HL-60 (cell line): ENCODE results near the gene MEIS1.

Experiments used
- DNase-seq, 2 experiments: peaks; one replicate each; pipeline ENCODE4 v3.0.0-alpha.2; 2010 to 2020; ENCODE audit warnings: low read depth in 1 of 2, low spot score in 1 of 2
- H3K27ac ChIP-seq: fragments of 250-450 bp; sonication (Bioruptor Pico); replicated peaks from 2 replicates; pipeline ENCODE4 v1.5.1; 2020; ENCODE audit warnings: mild to moderate bottlenecking, moderate library complexity
- H3K27me3 ChIP-seq: fragments of 250-450 bp; sonication (Bioruptor Pico); 2 replicates; pipeline ENCODE4 v1.5.1; 2021; ENCODE audit warnings: mild to moderate bottlenecking, moderate library complexity; ENCODE audit not compliant: insufficient read depth, poor library complexity, severe bottlenecking
- H3K4me3 ChIP-seq: replicated peaks from 2 replicates; pipeline ENCODE4 v1.5.1; 2011; ENCODE audit warnings: mild to moderate bottlenecking, control low read depth, low read length; ENCODE audit not compliant: insufficient read depth
- CTCF ChIP-seq: IDR thresholded peaks from one replicate; pipeline ENCODE4 v1.5.1; 2011; ENCODE audit warnings: low read length, control low read depth, inconsistent platforms; ENCODE audit not compliant: insufficient read depth
- GABPA ChIP-seq: IDR thresholded peaks from 2 replicates; pipeline ENCODE4 v1.6.1; 2012; ENCODE audit warnings: low read depth
- POLR2AphosphoS5 ChIP-seq: IDR thresholded peaks from 2 replicates; pipeline ENCODE4 v1.6.1; 2012; ENCODE audit warnings: low read depth
- SPI1 ChIP-seq: IDR thresholded peaks from 2 replicates; pipeline ENCODE4 v1.6.1; 2012; ENCODE audit warnings: low read depth, mild to moderate bottlenecking, borderline replicate concordance
- TF ChIP-seq, protein P1 (sequence below): IDR thresholded peaks from 2 replicates; pipeline ENCODE4 v1.6.1; 2012; ENCODE audit warnings: low read depth; ENCODE audit not compliant: insufficient replicate concordance

Gene MEIS1

GRCh38 chr2:66445925-66446871, 11.3 kb downstream of the MEIS1 start:
- no peak overlapping the region for H3K27ac ChIP-seq
- H3K27me3 ChIP-seq = peaks cover 48% of the 10 kb centered on the region
- H3K4me3 ChIP-seq = no peak overlapping the region
- no peak for DNase-seq
- no peak for TF ChIP-seq CTCF
- TF ChIP-seq, protein P1, sequence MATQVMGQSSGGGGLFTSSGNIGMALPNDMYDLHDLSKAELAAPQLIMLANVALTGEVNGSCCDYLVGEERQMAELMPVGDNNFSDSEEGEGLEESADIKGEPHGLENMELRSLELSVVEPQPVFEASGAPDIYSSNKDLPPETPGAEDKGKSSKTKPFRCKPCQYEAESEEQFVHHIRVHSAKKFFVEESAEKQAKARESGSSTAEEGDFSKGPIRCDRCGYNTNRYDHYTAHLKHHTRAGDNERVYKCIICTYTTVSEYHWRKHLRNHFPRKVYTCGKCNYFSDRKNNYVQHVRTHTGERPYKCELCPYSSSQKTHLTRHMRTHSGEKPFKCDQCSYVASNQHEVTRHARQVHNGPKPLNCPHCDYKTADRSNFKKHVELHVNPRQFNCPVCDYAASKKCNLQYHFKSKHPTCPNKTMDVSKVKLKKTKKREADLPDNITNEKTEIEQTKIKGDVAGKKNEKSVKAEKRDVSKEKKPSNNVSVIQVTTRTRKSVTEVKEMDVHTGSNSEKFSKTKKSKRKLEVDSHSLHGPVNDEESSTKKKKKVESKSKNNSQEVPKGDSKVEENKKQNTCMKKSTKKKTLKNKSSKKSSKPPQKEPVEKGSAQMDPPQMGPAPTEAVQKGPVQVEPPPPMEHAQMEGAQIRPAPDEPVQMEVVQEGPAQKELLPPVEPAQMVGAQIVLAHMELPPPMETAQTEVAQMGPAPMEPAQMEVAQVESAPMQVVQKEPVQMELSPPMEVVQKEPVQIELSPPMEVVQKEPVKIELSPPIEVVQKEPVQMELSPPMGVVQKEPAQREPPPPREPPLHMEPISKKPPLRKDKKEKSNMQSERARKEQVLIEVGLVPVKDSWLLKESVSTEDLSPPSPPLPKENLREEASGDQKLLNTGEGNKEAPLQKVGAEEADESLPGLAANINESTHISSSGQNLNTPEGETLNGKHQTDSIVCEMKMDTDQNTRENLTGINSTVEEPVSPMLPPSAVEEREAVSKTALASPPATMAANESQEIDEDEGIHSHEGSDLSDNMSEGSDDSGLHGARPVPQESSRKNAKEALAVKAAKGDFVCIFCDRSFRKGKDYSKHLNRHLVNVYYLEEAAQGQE = no peak
- TF ChIP-seq SPI1 = no peak
- TF ChIP-seq POLR2AphosphoS5 = no peak
- TF ChIP-seq GABPA = no peak

GRCh38 chr2:66446941-66447340, 12.0 kb downstream of the MEIS1 start:
- peaks cover 45% of the 10 kb centered on the region for H3K27me3 ChIP-seq
- H3K4me3 ChIP-seq = no peak overlapping the region
- DNase-seq = no peak
- H3K27ac ChIP-seq = no peak overlapping the region
- TF ChIP-seq GABPA = no peak
- TF ChIP-seq SPI1 = no peak
- TF ChIP-seq POLR2AphosphoS5 = no peak
- TF ChIP-seq CTCF = no peak
- TF ChIP-seq, protein P1 = no peak

GRCh38 chr2:66447677-66448076, 12.8 kb downstream of the MEIS1 start:
- no peak for TF ChIP-seq POLR2AphosphoS5
- TF ChIP-seq SPI1 = no peak
- Histone ChIP-seq H3K27me3 (peaks cover 41% of the 10 kb centered on the region), H3K27ac (no peak overlapping the region), H3K4me3 (no peak overlapping the region)
- DNase-seq = no peak

- no peak for DNase-seq
- H3K4me3 ChIP-seq = no peak overlapping the region
- TF ChIP-seq GABPA = no peak
- TF ChIP-seq CTCF = no peak
- TF ChIP-seq SPI1 = no peak
- TF ChIP-seq, protein P1 = no peak
- TF ChIP-seq POLR2AphosphoS5 = no peak
- H3K27me3 ChIP-seq = peaks cover 40% of the 10 kb centered on the region
- H3K27ac ChIP-seq = no peak overlapping the region
Measured at GRCh38 chr2:66448136-66448991, 13.4 kb downstream of the MEIS1 start.
